MM.1S (cell line): Measurements from ENCODE around the gene TCEAL9.
"Not testable (repeated sequence)": the region's sequence is repeated elsewhere in the genome, so short reads cannot be mapped to it uniquely, and the experiment has no call there.

Source experiments
- DNase-seq: peaks from one replicate; pipeline ENCODE4 v3.0.0-alpha.2; 2015
- H2AFZ ChIP-seq: fragments of 300-600 bp; sonication (generic); 2 replicates; pipeline ENCODE4 v1.6.0; 2016; ENCODE audit warnings: antibody characterized with exemption, low read length
- H3F3A ChIP-seq: fragments of 300-600 bp; sonication (generic); 2 replicates; pipeline ENCODE4 v1.6.1; 2016; ENCODE audit warnings: mild to moderate bottlenecking, antibody characterized with exemption, low read length, moderate library complexity, mixed read lengths; ENCODE audit not compliant: insufficient read depth
- H3K27ac ChIP-seq: fragments of 300-600 bp; sonication (generic); 2 replicates; pipeline ENCODE4 v1.5.1; 2016; ENCODE audit warnings: mild to moderate bottlenecking, low read length
- H3K27me3 ChIP-seq: fragments of 300-600 bp; sonication (generic); replicated peaks from 2 replicates; pipeline ENCODE4 v1.6.0; 2016; ENCODE audit warnings: low read length; ENCODE audit not compliant: insufficient read depth
- H3K36me3 ChIP-seq: fragments of 300-600 bp; sonication (generic); replicated peaks from 2 replicates; pipeline ENCODE4 v1.6.1; 2016; ENCODE audit warnings: mild to moderate bottlenecking, low read length, mixed read lengths; ENCODE audit not compliant: insufficient read depth
- H3K4me1 ChIP-seq: fragments of 300-600 bp; sonication (generic); 2 replicates; pipeline ENCODE4 v1.6.1; 2016; ENCODE audit warnings: low read length, mixed read lengths
- H3K4me2 ChIP-seq: fragments of 300-600 bp; sonication (generic); 2 replicates; pipeline ENCODE4 v1.6.0; 2016; ENCODE audit warnings: low read depth, low read length
- H3K4me3 ChIP-seq: fragments of 300-600 bp; sonication (generic); 2 replicates; pipeline ENCODE4 v1.5.1; 2016; ENCODE audit warnings: low read length, mixed read lengths
- H3K79me2 ChIP-seq: fragments of 300-600 bp; sonication (generic); 2 replicates; pipeline ENCODE4 v1.6.1; 2016; ENCODE audit warnings: mixed run types, low read length, mixed read lengths
- H3K9ac ChIP-seq: fragments of 300-600 bp; sonication (generic); 2 replicates; pipeline ENCODE4 v1.6.1; 2016; ENCODE audit warnings: low read length, mixed read lengths
- H3K9me2 ChIP-seq: fragments of 300-600 bp; sonication (generic); replicated peaks from 2 replicates; pipeline ENCODE4 v1.6.1; 2016; ENCODE audit warnings: mild to moderate bottlenecking, low read length, mixed read lengths; ENCODE audit not compliant: insufficient read depth
- H3K9me3 ChIP-seq: fragments of 300-600 bp; sonication (generic); replicated peaks from 2 replicates; pipeline ENCODE4 v1.6.1; 2016; ENCODE audit warnings: mild to moderate bottlenecking, low read length, mixed read lengths; ENCODE audit not compliant: insufficient read depth
- H4K20me1 ChIP-seq: fragments of 300-600 bp; sonication (generic); 2 replicates; pipeline ENCODE4 v1.6.1; 2016; ENCODE audit warnings: mild to moderate bottlenecking, low read length, moderate library complexity, mixed read lengths; ENCODE audit not compliant: insufficient read depth
- EZH2 ChIP-seq: fragments of 300-600 bp; sonication (generic); optimal IDR thresholded peaks from 2 replicates; pipeline ENCODE3; 2017; ENCODE audit warnings: low read depth, mild to moderate bottlenecking, antibody characterized with exemption, low read length, mixed read lengths
- EZH2phosphoT487 ChIP-seq: fragments of 300-600 bp; sonication (generic); IDR thresholded peaks from 2 replicates; pipeline ENCODE4 v1.6.1; 2018; ENCODE audit warnings: antibody characterized with exemption, low read length
- TF ChIP-seq, protein P1 (sequence below): fragments of 300-600 bp; sonication (generic); IDR thresholded peaks from 2 replicates; pipeline ENCODE4 v1.5.1; 2016; ENCODE audit warnings: antibody characterized with exemption, low read length, mixed read lengths

The TCEAL9 gene

DNA sequence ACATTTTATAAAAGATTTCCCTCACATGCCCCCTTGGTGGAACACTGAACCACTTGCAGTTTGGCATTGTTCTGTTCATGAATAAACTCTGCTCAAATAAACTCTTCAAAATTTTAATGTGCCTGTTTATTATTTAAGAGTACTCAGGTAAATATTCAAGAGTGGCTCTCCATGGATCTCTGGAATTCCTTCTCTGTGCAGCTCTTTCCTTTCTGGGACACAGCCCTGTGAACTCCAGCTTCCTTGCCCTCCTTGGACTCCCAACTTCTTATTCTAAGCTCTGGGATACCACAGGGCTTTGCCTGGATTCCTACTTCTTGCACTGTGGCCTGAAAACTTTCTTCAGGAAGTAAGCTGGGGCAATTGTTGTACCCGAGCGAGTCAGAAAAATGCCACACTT, 28.4 kb downstream of the TCEAL9 start:
- Histone ChIP-seq H3K4me2 (no peak overlapping the region), H3K9ac (no peak overlapping the region), H3K9me3 (no peaks in the 10 kb centered on the region), H3K36me3 (no peaks in the 10 kb centered on the region), H3K79me2 (no peaks in the 10 kb centered on the region), H3K4me3 (no peak overlapping the region), H3K4me1 (no peaks in the 10 kb centered on the region), H2AFZ (no peak overlapping the region), H3F3A (no peaks in the 10 kb centered on the region), H3K27ac (no peak overlapping the region), H4K20me1 (no peaks in the 10 kb centered on the region), H3K27me3 (no peaks in the 10 kb centered on the region), H3K9me2 (no peaks in the 10 kb centered on the region)
- no peak for DNase-seq
- TF ChIP-seq EZH2 (no peak), EZH2phosphoT487 (no peak)
- TF ChIP-seq, protein P1, sequence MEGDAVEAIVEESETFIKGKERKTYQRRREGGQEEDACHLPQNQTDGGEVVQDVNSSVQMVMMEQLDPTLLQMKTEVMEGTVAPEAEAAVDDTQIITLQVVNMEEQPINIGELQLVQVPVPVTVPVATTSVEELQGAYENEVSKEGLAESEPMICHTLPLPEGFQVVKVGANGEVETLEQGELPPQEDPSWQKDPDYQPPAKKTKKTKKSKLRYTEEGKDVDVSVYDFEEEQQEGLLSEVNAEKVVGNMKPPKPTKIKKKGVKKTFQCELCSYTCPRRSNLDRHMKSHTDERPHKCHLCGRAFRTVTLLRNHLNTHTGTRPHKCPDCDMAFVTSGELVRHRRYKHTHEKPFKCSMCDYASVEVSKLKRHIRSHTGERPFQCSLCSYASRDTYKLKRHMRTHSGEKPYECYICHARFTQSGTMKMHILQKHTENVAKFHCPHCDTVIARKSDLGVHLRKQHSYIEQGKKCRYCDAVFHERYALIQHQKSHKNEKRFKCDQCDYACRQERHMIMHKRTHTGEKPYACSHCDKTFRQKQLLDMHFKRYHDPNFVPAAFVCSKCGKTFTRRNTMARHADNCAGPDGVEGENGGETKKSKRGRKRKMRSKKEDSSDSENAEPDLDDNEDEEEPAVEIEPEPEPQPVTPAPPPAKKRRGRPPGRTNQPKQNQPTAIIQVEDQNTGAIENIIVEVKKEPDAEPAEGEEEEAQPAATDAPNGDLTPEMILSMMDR, result no peak

DNA sequence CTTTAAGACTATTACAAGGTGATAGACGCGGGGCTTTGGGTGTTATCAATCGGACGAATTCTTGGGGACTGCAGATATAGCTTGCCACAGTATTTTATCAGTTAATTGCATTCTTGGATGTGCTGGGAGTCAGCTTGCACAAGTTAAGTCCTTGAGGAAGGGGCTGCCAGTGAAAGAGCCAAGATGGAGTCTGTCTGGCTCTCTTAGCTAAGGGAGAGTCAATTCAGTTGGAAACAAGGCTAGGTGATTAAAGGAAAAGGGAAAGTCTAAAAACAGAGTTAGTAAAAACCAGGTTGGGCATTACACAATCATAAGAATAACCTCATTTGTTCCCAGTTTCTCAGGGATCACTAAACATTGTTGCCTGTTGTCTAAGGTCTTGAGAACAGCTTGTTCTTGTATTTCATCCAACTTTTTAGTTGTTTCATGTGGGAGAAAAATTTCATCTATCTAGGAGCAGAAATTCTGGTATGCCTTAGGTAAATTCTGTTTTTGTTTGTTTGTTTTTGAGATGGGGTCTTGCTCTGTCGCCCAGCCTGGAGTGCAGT, 29.1 kb downstream of the TCEAL9 start:
- not testable (repeated sequence) for H2AFZ ChIP-seq, DNase-seq, H3F3A ChIP-seq, H3K4me1 ChIP-seq, H3K9me2 ChIP-seq, H3K9me3 ChIP-seq, H3K36me3 ChIP-seq, H3K79me2 ChIP-seq, H3K4me3 ChIP-seq, H3K9ac ChIP-seq, H3K4me2 ChIP-seq, H3K27me3 ChIP-seq, H4K20me1 ChIP-seq, H3K27ac ChIP-seq

DNA sequence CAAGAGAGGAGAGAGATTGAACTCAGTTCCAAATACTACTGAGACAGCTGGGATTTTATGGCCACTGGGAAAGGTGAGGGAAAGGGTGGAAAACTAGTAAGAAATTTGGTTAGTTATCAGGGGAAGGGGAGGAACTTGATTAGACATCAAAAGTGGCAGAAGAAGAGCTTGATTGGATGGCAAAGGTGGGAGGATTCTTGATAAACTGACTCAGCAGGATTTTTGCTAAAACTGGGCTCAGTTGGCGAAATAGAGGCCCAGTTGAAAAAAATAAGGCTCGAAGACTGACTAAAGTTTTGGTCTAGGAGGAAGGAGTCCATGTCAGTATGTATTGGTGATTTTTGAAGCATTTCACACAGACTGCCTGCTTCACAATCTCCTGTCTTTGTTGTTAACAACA, 30.0 kb downstream of the TCEAL9 start:
- Histone ChIP-seq H3K9me3 (no peaks in the 10 kb centered on the region), H3K4me2 (no peak overlapping the region), H3K79me2 (no peaks in the 10 kb centered on the region), H3K27ac (no peak overlapping the region), H3K9ac (no peak overlapping the region), H2AFZ (no peak overlapping the region), H3K4me3 (no peak overlapping the region), H4K20me1 (no peaks in the 10 kb centered on the region), H3K9me2 (no peaks in the 10 kb centered on the region), H3K36me3 (no peaks in the 10 kb centered on the region), H3K27me3 (no peaks in the 10 kb centered on the region), H3F3A (no peaks in the 10 kb centered on the region), H3K4me1 (no peaks in the 10 kb centered on the region)
- no peak for DNase-seq
- TF ChIP-seq EZH2phosphoT487, result no peak
- no peak for TF ChIP-seq EZH2
- TF ChIP-seq, protein P1, result no peak

DNA sequence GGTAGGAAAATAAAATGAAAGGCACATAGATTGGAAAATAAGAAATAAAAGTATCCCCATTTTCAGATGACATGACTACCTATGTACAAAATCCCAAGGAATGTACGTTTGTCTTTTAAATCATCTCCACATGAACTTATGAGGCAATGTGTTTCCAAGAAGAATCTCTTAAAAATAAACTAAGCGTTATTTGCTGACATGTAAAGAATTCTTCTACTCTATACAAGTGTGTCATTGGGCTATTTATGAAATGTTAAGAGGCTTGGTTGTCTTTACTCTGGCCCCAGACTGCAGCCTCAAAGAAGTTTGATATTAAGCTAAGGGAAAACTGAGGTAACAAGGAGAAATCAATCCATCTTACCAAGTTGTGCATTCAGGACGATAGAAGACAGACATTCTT, 37.2 kb downstream of the TCEAL9 start:
- no peaks in the 10 kb centered on the region for H3K36me3 ChIP-seq
- no peaks in the 10 kb centered on the region for H3K9me2 ChIP-seq
- H4K20me1 ChIP-seq, result no peaks in the 10 kb centered on the region
- H3K9me3 ChIP-seq, result no peaks in the 10 kb centered on the region
- no peak for TF ChIP-seq EZH2phosphoT487
- TF ChIP-seq, protein P1, result no peak
- no peak for TF ChIP-seq EZH2
- H3K27me3 ChIP-seq, result no peaks in the 10 kb centered on the region
- H3K27ac ChIP-seq, result no peak overlapping the region
- no peak overlapping the region for H2AFZ ChIP-seq
- no peak for DNase-seq
- no peaks in the 10 kb centered on the region for H3F3A ChIP-seq
- no peaks in the 10 kb centered on the region for H3K4me1 ChIP-seq
- no peak overlapping the region for H3K9ac ChIP-seq
- no peaks in the 10 kb centered on the region for H3K79me2 ChIP-seq
- no peak overlapping the region for H3K4me2 ChIP-seq
- H3K4me3 ChIP-seq, result no peak overlapping the region
